H1 (cell line): ENCODE data around the gene MMP11. TPM values are rescaled to one million over a fixed set of nuclear protein-coding genes. Genes with fewer than 3 reads are reported as not detected.

Experiments
- CTCF ChIA-PET: fragments of 300-600 bp; sonication (Branson Sonifier 250); formaldehyde crosslinking; loops from one replicate; lab custom pipeline; 2021; ENCODE audit not compliant: partially characterized antibody; lab: Charles Lee
- POLR2A ChIA-PET: fragments of 300-600 bp; sonication (Branson Sonifier 250); formaldehyde crosslinking; loops from one replicate; lab custom pipeline; 2021; ENCODE audit warnings: inconsistent platforms; ENCODE audit not compliant: partially characterized antibody; lab: Charles Lee
- DNase-seq, 2 experiments: peaks; one replicate each; pipeline versions ENCODE4 v3.0.0 to v3.0.0-alpha.2; 2010 to 2022; ENCODE audit warnings: low spot score in 2 of 2, low read depth in 1 of 2, mixed read lengths in 1 of 2
- FAIRE-seq: peaks from 2 replicates; lab custom pipeline; 2011; peaks lifted over from hg19 to GRCh38; lab: Jason Lieb, UNC
- H2AFZ ChIP-seq: 2 replicates; pipeline ENCODE4 v1.8.1; 2012; ENCODE audit warnings: low read length, inconsistent platforms
- H2AK5ac ChIP-seq: 2 replicates; pipeline ENCODE4 v1.6.1; 2013; ENCODE audit warnings: low read depth, low read length
- H2BK120ac ChIP-seq: replicated peaks from 2 replicates; pipeline ENCODE3; 2013; ENCODE audit warnings: low read depth, low read length, inconsistent platforms
- H2BK12ac ChIP-seq: 2 replicates; pipeline ENCODE4 v1.6.1; 2013; ENCODE audit warnings: low read depth, low read length
- H2BK15ac ChIP-seq: 2 replicates; pipeline ENCODE4 v1.6.1; 2013; ENCODE audit warnings: low read length
- H2BK20ac ChIP-seq: 2 replicates; pipeline ENCODE4 v1.6.1; 2013; ENCODE audit warnings: low read length
- H2BK5ac ChIP-seq: 2 replicates; pipeline ENCODE4 v1.6.1; 2013; ENCODE audit warnings: low read depth, low read length
- H3K14ac ChIP-seq: 2 replicates; pipeline ENCODE4 v1.6.1; 2013; ENCODE audit warnings: inconsistent platforms; ENCODE audit not compliant: insufficient read length
- H3K18ac ChIP-seq: 2 replicates; pipeline ENCODE4 v1.6.1; 2013; ENCODE audit warnings: low read length; ENCODE audit errors: extremely low read depth
- H3K23ac ChIP-seq: 2 replicates; pipeline ENCODE4 v1.6.1; 2013; ENCODE audit warnings: inconsistent platforms; ENCODE audit not compliant: insufficient read length
- H3K23me2 ChIP-seq: 2 replicates; pipeline ENCODE4 v1.6.1; 2013; ENCODE audit warnings: low read depth, low read length
- H3K27ac ChIP-seq: 2 replicates; pipeline ENCODE4 v1.6.1; 2011; ENCODE audit warnings: low read depth, low read length, inconsistent platforms
- H3K27me3 ChIP-seq, 4 experiments: replicated peaks in 1 of 4; 1 replicate in 1 of 4; 2 replicates in 3 of 4; pipeline versions ENCODE4 v1.6.1 to v1.8.1; 2011 to 2013; ENCODE audit warnings: low read length in 3 of 4, mild to moderate bottlenecking in 3 of 4, inconsistent platforms in 2 of 4, mixed read lengths in 2 of 4, moderate library complexity in 1 of 4; ENCODE audit not compliant: control insufficient read depth in 3 of 4, insufficient read depth in 3 of 4; ENCODE audit errors: extremely low read depth in 1 of 4
- H3K36me3 ChIP-seq, 4 experiments: 2 replicates each; pipeline versions ENCODE4 v1.6.1 to v1.8.1; 2011 to 2013; ENCODE audit warnings: mild to moderate bottlenecking in 4 of 4, low read length in 3 of 4, moderate library complexity in 2 of 4, control low read depth in 1 of 4, inconsistent platforms in 1 of 4; ENCODE audit not compliant: insufficient read depth in 4 of 4, control insufficient read depth in 2 of 4
- H3K4ac ChIP-seq: replicated peaks from 2 replicates; pipeline ENCODE3; 2013; ENCODE audit warnings: low read length, low read depth, mixed read lengths, inconsistent platforms; ENCODE audit not compliant: insufficient read length
- H3K4me1 ChIP-seq, 4 experiments: replicated peaks in 1 of 4; 1 replicate in 1 of 4; 2 replicates in 3 of 4; pipeline versions ENCODE4 v1.6.1 to v1.8.1; 2011 to 2013; ENCODE audit warnings: low read length in 3 of 4, inconsistent platforms in 2 of 4, mixed read lengths in 1 of 4; ENCODE audit not compliant: insufficient read depth in 4 of 4, control insufficient read depth in 3 of 4
- H3K4me2 ChIP-seq, 2 experiments: 2 replicates each; pipeline versions ENCODE4 v1.6.1 to v1.8.1; 2011 to 2013; ENCODE audit warnings: low read depth in 2 of 2, low read length in 2 of 2, control low read depth in 1 of 2, inconsistent platforms in 1 of 2, mild to moderate bottlenecking in 1 of 2; ENCODE audit not compliant: insufficient read depth in 1 of 2
- H3K4me3 ChIP-seq, 4 experiments: fragments of 200-600, 300-600 bp in 1 of 4; sonication (generic), shearing (Covaris generic), sonication (Bioruptor Twin) in 1 of 4; 2 replicates each; pipeline versions ENCODE4 v1.5.1 to v1.8.1; 2011 to 2016; ENCODE audit warnings: low read length in 4 of 4, low read depth in 3 of 4, control low read depth in 2 of 4, inconsistent platforms in 2 of 4, mild to moderate bottlenecking in 2 of 4, mixed read lengths in 1 of 4, moderate library complexity in 1 of 4; ENCODE audit not compliant: insufficient read depth in 2 of 4; ENCODE audit errors: extremely low read depth in 1 of 4
- H3K56ac ChIP-seq: replicated peaks from 2 replicates; pipeline ENCODE3; 2013; ENCODE audit warnings: low read depth, mild to moderate bottlenecking, mixed read lengths, low read length, inconsistent platforms; ENCODE audit not compliant: insufficient read length
- H3K79me1 ChIP-seq: 2 replicates; pipeline ENCODE4 v1.6.1; 2013; ENCODE audit warnings: low read depth, low read length, control low read depth
- H3K79me2 ChIP-seq, 2 experiments: 2 replicates each; pipeline versions ENCODE4 v1.6.1 to v1.8.1; 2012 to 2013; ENCODE audit warnings: low read length in 2 of 2, mild to moderate bottlenecking in 2 of 2, inconsistent platforms in 1 of 2; ENCODE audit not compliant: insufficient read depth in 2 of 2, control insufficient read depth in 1 of 2
- H3K9ac ChIP-seq, 4 experiments: replicated peaks in 1 of 4; 1 replicate in 1 of 4; 2 replicates in 3 of 4; pipeline versions ENCODE4 v1.6.1 to v1.8.1; 2011 to 2013; ENCODE audit warnings: low read depth in 3 of 4, low read length in 3 of 4, control low read depth in 2 of 4, mild to moderate bottlenecking in 2 of 4, moderate library complexity in 2 of 4, inconsistent platforms in 1 of 4; ENCODE audit errors: extremely low read depth in 1 of 4
- H3K9me3 ChIP-seq, 2 experiments: 2 replicates each; pipeline versions ENCODE4 v1.6.1 to v1.8.1; 2012 to 2013; ENCODE audit warnings: mild to moderate bottlenecking in 2 of 2, moderate library complexity in 2 of 2, control low read depth in 1 of 2, inconsistent platforms in 1 of 2, low read depth in 1 of 2, low read length in 1 of 2, mixed read lengths in 1 of 2; ENCODE audit not compliant: insufficient read depth in 2 of 2
- H4K20me1 ChIP-seq, 2 experiments: replicated peaks in 1 of 2; 2 replicates each; pipeline versions ENCODE3 to v1.8.1; 2011 to 2013; ENCODE audit warnings: inconsistent platforms in 2 of 2, low read length in 2 of 2, mild to moderate bottlenecking in 1 of 2; ENCODE audit not compliant: insufficient read depth in 2 of 2, control insufficient read depth in 1 of 2
- H4K5ac ChIP-seq: 2 replicates; pipeline ENCODE4 v1.6.1; 2013; ENCODE audit warnings: low read length, low read depth, mixed read lengths, inconsistent platforms; ENCODE audit not compliant: insufficient read length
- H4K8ac ChIP-seq: 2 replicates; pipeline ENCODE4 v1.8.0; 2013; ENCODE audit warnings: mild to moderate bottlenecking, moderate library complexity, low read length, inconsistent platforms; ENCODE audit not compliant: insufficient read depth; ENCODE audit errors: extremely low read depth
- H4K91ac ChIP-seq: replicated peaks from 2 replicates; pipeline ENCODE3; 2013; ENCODE audit warnings: low read length, mixed read lengths, inconsistent platforms; ENCODE audit not compliant: insufficient read length
- CTBP2 ChIP-seq: IDR thresholded peaks from 2 replicates; pipeline ENCODE4 v1.7.0; 2011; ENCODE audit warnings: borderline replicate concordance, mild to moderate bottlenecking, moderate library complexity, mixed read lengths, low read length; ENCODE audit not compliant: insufficient read depth, insufficient read length
- GTF2F1 ChIP-seq: IDR thresholded peaks from 2 replicates; pipeline ENCODE4 v1.6.1; 2012; ENCODE audit warnings: low read depth, low read length, improper control_type of control experiment, borderline replicate concordance
- TAF1 ChIP-seq: IDR thresholded peaks from 2 replicates; pipeline ENCODE4 v1.6.1; 2011; ENCODE audit warnings: mild to moderate bottlenecking, low read depth, low read length
- WGBS, 2 experiments: shearing (Covaris generic) in 1 of 2; methylation state at CpG; one replicate each; pipeline versions ENCODE4 v1.1.6 to v1.1.7; 2013 to 2015; ENCODE audit warnings: low lambda C conversion rate in 2 of 2, mixed read lengths in 2 of 2, inconsistent platforms in 1 of 2, low coverage in 1 of 2, missing lambda C conversion rate in 1 of 2; ENCODE audit not compliant: insufficient replicate concordance in 2 of 2, insufficient coverage in 1 of 2, insufficient read length in 1 of 2; ENCODE audit errors: extremely low coverage in 1 of 2, missing lambda C conversion rate in 1 of 2; 5-methylcytosine and 5-hydroxymethylcytosine counted together
- polyA plus RNA-seq, 7 experiments: library from polyadenylated mRNA; depleted of rRNA in 3 of 7; stranded (reverse) in 5 of 7; unstranded in 2 of 7; fragments of >200 nt in 5 of 7; fragments of 200-250 nt in 2 of 7; gene quantifications; 1 replicate in 5 of 7; 2 replicates in 1 of 7; 4 replicates in 1 of 7; pipeline versions ENCODE4 v1.2.1 to v1.2.3, GENCODE V29; 2011 to 2013; ENCODE audit warnings: missing spikeins in 2 of 7, mixed read lengths in 2 of 7
- total RNA-seq: library from RNA; stranded (reverse); fragmentation: NEBNext Ultra II Directional; extraction: Animal tissue kit (Norgen Biotek cat#: 25700); gene quantifications from 2 replicates; pipeline ENCODE4 v1.2.1, GENCODE V29; 2021

MMP11 gene
- total and polyA plus RNA-seq, 2 of the 8 experiments (the other 6 are each of a cell fraction or from before 2014, with no cell fraction given), result 10.2 to 18.3 TPM

GRCh38 chr22:23763579-23763945 lies 9.1 kb upstream of the MMP11 start:
- 15% methylated on average over 15 of the region's 17 CpGs; no CpG with 5 or more reads in 1 of the 2 experiments for WGBS, 2 experiments
- peak in 1 of 2 experiments; percentile 76 for DNase-seq
- Histone ChIP-seq H2BK20ac (no peak overlapping the region), H2BK5ac (0 out of 2 replicates have a peak overlapping the region, but pooled peaks have one; percentile 71), H3K23me2 (peaks cover 11% of the 10 kb centered on the region), H4K91ac (no peak overlapping the region), H3K4me2 (peak overlapping the region; percentile 54 to 66), H4K5ac (no peak overlapping the region), H3K4me1 (peaks cover 0 to 26% (median 18%) of the 10 kb centered on the region in 4 experiments; a peak in 6 of 7 replicates), H3K79me1 (no peaks in the 10 kb centered on the region), H3K14ac (no peak overlapping the region), H2AFZ (no peak overlapping the region), H3K4me3 (peak overlapping the region in 2 of 4 experiments; percentile 11 to 48; a peak in 3 of 8 replicates), H2AK5ac (no peak overlapping the region), H3K23ac (no peak overlapping the region), H3K27ac (no peak overlapping the region), H4K20me1 (peaks cover 0 to 14% of the 10 kb centered on the region in 2 experiments), H3K4ac (no peak overlapping the region), H3K9me3 (no peaks in the 10 kb centered on the region), H4K8ac (no peak overlapping the region), H3K18ac (peak overlapping the region; percentile 89; the same call in 1 of the 2 replicates), H3K56ac (no peak overlapping the region), H3K79me2 (no peaks in the 10 kb centered on the region), H2BK15ac (no peak overlapping the region), H3K36me3 (no peaks in the 10 kb centered on the region), H2BK12ac (peak overlapping the region; percentile 75), H3K9ac (no peak overlapping the region), H3K27me3 (peaks cover 0 to 3% (median 1%) of the 10 kb centered on the region in 4 experiments; a peak in 3 of 7 replicates), H2BK120ac (no peak overlapping the region)
- TF ChIP-seq GTF2F1 (no peak), CTBP2 (no peak), TAF1 (0 out of 2 replicates have a peak, but pooled peaks have one; percentile 5)
- POLR2A ChIA-PET, result interaction anchor here (0.7 to 1.9 kb wide), 7 partner anchors 10 to 88 kb away, joined by 3 to 5 read pairs (median 3); partner anchors contain the start of genes VPREB3 and ZNF70
- CTCF ChIA-PET, result interaction anchor here (1.1 to 1.6 kb wide), 4 partner anchors 27 to 378 kb away, joined by 3 to 5 read pairs (median 4); no protein-coding TSS in a partner anchor
- FAIRE-seq, result no peak
